Prostate gland (tissue), 2 donors: ENCODE measurements around the gene ADIPOQ. TPM values are rescaled to one million over a fixed set of nuclear protein-coding genes. Genes with fewer than 3 reads are reported as not detected.

ENCODE experiments used
- DNase-seq: peaks from one replicate; pipeline ENCODE4 v3.0.0-alpha.2; 2019; ENCODE audit warnings: low spot score
- H3K27ac ChIP-seq, 2 donors: fragments of 200-600 bp; sonication (generic); 2 replicates each; pipeline ENCODE4 v1.5.1; 2017 to 2019
- H3K27me3 ChIP-seq: fragments of 200-600 bp; sonication (generic); replicated peaks from 2 replicates; pipeline ENCODE4 v1.5.1; 2019; ENCODE audit not compliant: insufficient read depth
- H3K36me3 ChIP-seq, 2 donors: fragments of 200-600 bp; sonication (generic); 1 replicate in 1 of 2; 2 replicates in 1 of 2; pipeline versions ENCODE4 v1.5.1 to v1.8.1; 2017 to 2019
- H3K4me1 ChIP-seq: fragments of 200-600 bp; sonication (generic); replicated peaks from 2 replicates; pipeline ENCODE4 v1.5.1; 2019
- H3K4me3 ChIP-seq, 2 donors: fragments of 200-600 bp; sonication (generic); 2 replicates each; pipeline ENCODE4 v1.5.1; 2017 to 2019
- H3K9me3 ChIP-seq: fragments of 200-600 bp; sonication (generic); 2 replicates; pipeline ENCODE4 v1.5.1; 2017
- CTCF ChIP-seq, 4 experiments: fragments of 200-600 bp in 2 of 4; fragments of 450-650 bp in 2 of 4; sonication (generic) in 2 of 4; IDR thresholded peaks; 1 replicate in 3 of 4; 2 replicates in 1 of 4; pipeline ENCODE4 v1.5.1; 2016 to 2019; ENCODE audit warnings: antibody characterized with exemption in 4 of 4, mild to moderate bottlenecking in 2 of 4, moderate library complexity in 2 of 4
- POLR2A ChIP-seq: fragments of 450-650 bp; IDR thresholded peaks from one replicate; pipeline ENCODE4 v1.6.1; 2016; ENCODE audit warnings: antibody characterized with exemption, mild to moderate bottlenecking
- POLR2AphosphoS5 ChIP-seq: sonication (generic); formaldehyde crosslinking; IDR thresholded peaks from one replicate; pipeline ENCODE4 v1.6.1; 2017; ENCODE audit warnings: antibody characterized with exemption
- WGBS: methylation state at CpG from one replicate; pipeline ENCODE4 v1.1.5; 2018; 5-methylcytosine and 5-hydroxymethylcytosine counted together
- intact Hi-C: fragments of 100-400 bp; cut with DNase I; formaldehyde crosslinking; loops from one replicate; pipeline ENCODE4 v1.14.2; 2022
- total RNA-seq, 2 donors: library from RNA; depleted of rRNA; stranded (reverse); fragments of >200 nt; gene quantifications; one replicate each; pipeline ENCODE4 v1.1.0, GENCODE V29; 2016

ADIPOQ gene
- total RNA-seq, 2 donors from 2014 or later = not detected

GRCh38 chr3:186879781-186880180 lies 37.3 kb downstream of the ADIPOQ start:
- H3K4me1 ChIP-seq = no peaks in the 10 kb centered on the region
- H3K27ac ChIP-seq = no peak overlapping the region
- no peaks in the 10 kb centered on the region for H3K36me3 ChIP-seq
- 74% methylated on average over 1 of the region's 1 CpG for WGBS
- no peaks in the 10 kb centered on the region for H3K9me3 ChIP-seq
- DNase-seq = no peak
- H3K4me3 ChIP-seq = no peak overlapping the region
- intact Hi-C loops = no loop called here
- TF ChIP-seq POLR2A = no peak
- TF ChIP-seq CTCF (IDR thresholded peaks at IDR 0.05) = no peak
- TF ChIP-seq POLR2AphosphoS5 = no peak
- H3K27me3 ChIP-seq = no peaks in the 10 kb centered on the region

DNA sequence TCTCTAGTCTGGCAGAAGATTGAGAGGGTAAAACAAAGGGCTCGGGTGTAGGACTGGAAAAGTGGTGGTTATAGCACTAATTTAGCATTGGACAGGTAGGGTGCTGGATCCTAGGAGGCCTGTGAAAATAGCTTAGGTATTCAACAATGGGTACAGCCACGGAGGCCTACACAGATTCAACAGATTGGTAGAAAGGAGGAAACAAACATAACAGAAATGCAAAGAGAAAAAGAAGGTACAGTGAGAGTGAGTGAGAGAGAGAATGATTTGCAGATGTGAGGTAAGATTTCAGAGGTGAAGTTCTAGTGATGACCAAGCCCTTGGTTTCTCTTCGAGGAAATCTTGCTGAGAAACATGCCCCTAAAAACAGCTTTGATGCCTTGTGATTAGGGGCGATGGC lies 37.9 kb downstream of the ADIPOQ start:
- Histone ChIP-seq H3K9me3 (no peaks in the 10 kb centered on the region), H3K36me3 (no peaks in the 10 kb centered on the region), H3K27me3 (no peaks in the 10 kb centered on the region), H3K4me3 (no peak overlapping the region), H3K27ac (no peak overlapping the region), H3K4me1 (no peaks in the 10 kb centered on the region)
- 70% methylated on average over 4 of the region's 4 CpGs for WGBS
- intact Hi-C loops = no loop called here
- TF ChIP-seq POLR2AphosphoS5 (no peak), CTCF (IDR thresholded peaks at IDR 0.05) (no peak), POLR2A (no peak)
- DNase-seq = no peak

GRCh38 chr3:186882150-186882524 lies 39.6 kb downstream of the ADIPOQ start:
- intact Hi-C loops = no loop called here
- no peak for TF ChIP-seq POLR2AphosphoS5
- TF ChIP-seq POLR2A = no peak
- no peak for TF ChIP-seq CTCF (IDR thresholded peaks at IDR 0.05)
- 34% methylated on average over 4 of the region's 4 CpGs for WGBS
- no peak overlapping the region for H3K4me3 ChIP-seq
- no peak overlapping the region for H3K27ac ChIP-seq
- H3K27me3 ChIP-seq = no peaks in the 10 kb centered on the region
- H3K4me1 ChIP-seq = no peaks in the 10 kb centered on the region
- no peaks in the 10 kb centered on the region for H3K9me3 ChIP-seq
- DNase-seq = no peak
- no peaks in the 10 kb centered on the region for H3K36me3 ChIP-seq

- WGBS = 82% methylated on average over 6 of the region's 6 CpGs
Observed at GRCh38 chr3:186882881-186883685, 40.6 kb downstream of the ADIPOQ start.

More at GRCh38 chr3:186882881-186883685, 40.6 kb downstream of the ADIPOQ start:
- TF ChIP-seq POLR2AphosphoS5 (no peak), POLR2A (no peak), CTCF (IDR thresholded peaks at IDR 0.05) (no peak)
- H3K4me1 ChIP-seq = no peaks in the 10 kb centered on the region
- no peaks in the 10 kb centered on the region for H3K9me3 ChIP-seq
- no peak overlapping the region for H3K27ac ChIP-seq
- H3K36me3 ChIP-seq = no peaks in the 10 kb centered on the region
- intact Hi-C loops = no loop called here
- H3K4me3 ChIP-seq = no peak overlapping the region
- DNase-seq = no peak
- H3K27me3 ChIP-seq = no peaks in the 10 kb centered on the region
